Sigmoid colon (tissue), 7 donors: ENCODE results near the gene TANGO6. TPM values are rescaled to one million over a fixed set of nuclear protein-coding genes. Genes with fewer than 3 reads are reported as not detected.

ENCODE experiments used
- DNase-seq: peaks from one replicate; pipeline ENCODE4 v3.0.0-alpha.2; 2019
- H3K27ac ChIP-seq, 4 donors: fragments of 200-600 bp; sonication (generic); one replicate each; pipeline ENCODE4 v1.5.1; 2016 to 2019; ENCODE audit warnings: mild to moderate bottlenecking in 1 of 4
- H3K27me3 ChIP-seq, 3 donors: fragments of 200-600 bp; sonication (generic); one replicate each; pipeline ENCODE4 v1.5.1; 2019; ENCODE audit warnings: mild to moderate bottlenecking in 1 of 3
- H3K36me3 ChIP-seq, 4 donors: fragments of 200-600 bp; sonication (generic); one replicate each; pipeline ENCODE4 v1.5.1; 2016 to 2019
- H3K4me1 ChIP-seq, 4 donors: fragments of 200-600 bp; sonication (generic); one replicate each; pipeline ENCODE4 v1.5.1; 2017 to 2019
- H3K4me3 ChIP-seq, 4 donors: fragments of 200-600 bp; sonication (generic); one replicate each; pipeline ENCODE4 v1.5.1; 2017 to 2019; ENCODE audit warnings: mild to moderate bottlenecking in 2 of 4, moderate library complexity in 1 of 4
- H3K9me3 ChIP-seq, 4 donors: fragments of 200-600 bp in 3 of 4; sonication (generic) in 3 of 4; one replicate each; pipeline versions ENCODE4 v1.5.1 to v1.6.1; 2013 to 2019
- CTCF ChIP-seq, 4 experiments: fragments of 450-650 bp in 3 of 4; fragments of 200-600 bp in 1 of 4; IDR thresholded peaks; one replicate each; pipeline ENCODE4 v1.5.1; 2016 to 2019; ENCODE audit warnings: antibody characterized with exemption in 4 of 4, mild to moderate bottlenecking in 3 of 4, moderate library complexity in 2 of 4
- EP300 ChIP-seq, 4 donors: sonication (generic); formaldehyde crosslinking; IDR thresholded peaks; one replicate each; pipeline ENCODE4 v1.6.1; 2017; ENCODE audit warnings: antibody characterized with exemption in 4 of 4
- POLR2A ChIP-seq, 2 donors: fragments of 450-650 bp; IDR thresholded peaks; one replicate each; pipeline ENCODE4 v1.6.1; 2016; ENCODE audit warnings: antibody characterized with exemption in 2 of 2, mild to moderate bottlenecking in 2 of 2, moderate library complexity in 2 of 2
- POLR2AphosphoS5 ChIP-seq, 4 donors: sonication (generic); formaldehyde crosslinking; IDR thresholded peaks; one replicate each; pipeline ENCODE4 v1.6.1; 2017; ENCODE audit warnings: antibody characterized with exemption in 4 of 4
- WGBS, 2 donors: extraction: QIAGEN DNeasy Blood & Tissue Kit; methylation state at CpG; one replicate each; pipeline ENCODE4 v1.1.7; 2013; 5-methylcytosine and 5-hydroxymethylcytosine counted together
- intact Hi-C: fragments of 100-400 bp; cut with DNase I; formaldehyde crosslinking; loops from one replicate; pipeline ENCODE4 v1.15.1; 2023
- polyA plus RNA-seq, 3 donors: library from polyadenylated mRNA; stranded (reverse); fragments of 200-250 nt; gene quantifications; one replicate each; pipeline ENCODE4 v1.2.3, GENCODE V29; 2013
- total RNA-seq, 4 donors: library from RNA; depleted of rRNA; stranded (reverse); fragments of >200 nt; gene quantifications; one replicate each; pipeline ENCODE4 v1.1.0, GENCODE V29; 2016
- donor health status: healthy with polysubstance abuse.
- donor health status: Bipolar disorder and iron deficiency.
- donor health status: healthy.

TANGO6 gene
- total and polyA plus RNA-seq, 7 donors, result 0.92 to 23.5 (median 16.0) TPM

GRCh38 chr16:68978303-68978954, 135.1 kb downstream of the TANGO6 start:
- WGBS, 2 donors, result 80 to 93% methylated on average over 2 of the region's 2 CpGs

GRCh38 chr16:68980695-68981315, 137.5 kb downstream of the TANGO6 start:
- peaks cover 0 to 15% (median 2%) of the 10 kb centered on the region in 4 donors for H3K36me3 ChIP-seq
- H3K9me3 ChIP-seq, result no peaks in the 10 kb centered on the region
- WGBS, 2 donors, result 93 to 94% methylated on average over 15 of the region's 15 CpGs

More at GRCh38 chr16:68978303-68978954, 135.1 kb downstream of the TANGO6 start:
- H3K9me3 ChIP-seq, result no peaks in the 10 kb centered on the region
- no peak for DNase-seq
- H3K27me3 ChIP-seq, result no peaks in the 10 kb centered on the region
- TF ChIP-seq POLR2AphosphoS5 (IDR thresholded peaks at IDR 0.05), result no peak
- no peak for TF ChIP-seq EP300 (IDR thresholded peaks at IDR 0.05)
- no peak for TF ChIP-seq POLR2A (IDR thresholded peaks at IDR 0.05)
- no peak for TF ChIP-seq CTCF (IDR thresholded peaks at IDR 0.05)
- H3K4me3 ChIP-seq, result no peak overlapping the region
- no peak overlapping the region for H3K27ac ChIP-seq
- intact Hi-C loops, result no loop called here
- peaks cover 0 to 5% (median 2%) of the 10 kb centered on the region in 4 donors for H3K4me1 ChIP-seq
- H3K36me3 ChIP-seq, result peaks cover 3 to 38% (median 10%) of the 10 kb centered on the region in 4 donors

GRCh38 chr16:68981971-68982370, 138.6 kb downstream of the TANGO6 start:
- peaks cover 0 to 9% (median 2%) of the 10 kb centered on the region in 4 donors for H3K36me3 ChIP-seq
- TF ChIP-seq POLR2A (IDR thresholded peaks at IDR 0.05) (no peak), POLR2AphosphoS5 (IDR thresholded peaks at IDR 0.05) (no peak), EP300 (IDR thresholded peaks at IDR 0.05) (no peak), CTCF (IDR thresholded peaks at IDR 0.05) (no peak)
- WGBS, 2 donors, result 82 to 85% methylated on average over 2 of the region's 2 CpGs
- no peak for DNase-seq
- H3K4me3 ChIP-seq, result no peak overlapping the region
- intact Hi-C loops, result no loop called here
- H3K27me3 ChIP-seq, result no peaks in the 10 kb centered on the region
- no peak overlapping the region for H3K27ac ChIP-seq
- H3K4me1 ChIP-seq, result peaks cover 0 to 8% (median 2%) of the 10 kb centered on the region in 4 donors
- H3K9me3 ChIP-seq, result no peaks in the 10 kb centered on the region

More at GRCh38 chr16:68980695-68981315, 137.5 kb downstream of the TANGO6 start:
- H3K4me3 ChIP-seq, result no peak overlapping the region
- H3K4me1 ChIP-seq, result peaks cover 0 to 5% (median 2%) of the 10 kb centered on the region in 4 donors
- DNase-seq, result no peak
- H3K27ac ChIP-seq, result no peak overlapping the region
- no peaks in the 10 kb centered on the region for H3K27me3 ChIP-seq
- TF ChIP-seq EP300 (IDR thresholded peaks at IDR 0.05) (no peak), POLR2A (IDR thresholded peaks at IDR 0.05) (no peak), POLR2AphosphoS5 (IDR thresholded peaks at IDR 0.05) (no peak), CTCF (IDR thresholded peaks at IDR 0.05) (no peak)
- intact Hi-C loops, result no loop called here

GRCh38 chr16:68984467-68984866, 141.1 kb downstream of the TANGO6 start:
- Histone ChIP-seq H3K4me3 (no peak overlapping the region), H3K27ac (no peak overlapping the region), H3K4me1 (peaks cover 0 to 5% (median 0%) of the 10 kb centered on the region in 4 donors), H3K9me3 (no peaks in the 10 kb centered on the region), H3K36me3 (peaks cover 0 to 9% (median 2%) of the 10 kb centered on the region in 4 donors), H3K27me3 (no peaks in the 10 kb centered on the region)
- intact Hi-C loops, result no loop called here
- no peak for TF ChIP-seq CTCF (IDR thresholded peaks at IDR 0.05)
- no peak for TF ChIP-seq POLR2A (IDR thresholded peaks at IDR 0.05)
- TF ChIP-seq POLR2AphosphoS5 (IDR thresholded peaks at IDR 0.05), result no peak
- TF ChIP-seq EP300 (IDR thresholded peaks at IDR 0.05), result no peak
- no peak for DNase-seq
- 93% methylated on average over 1 of the region's 1 CpG for WGBS, 2 donors
